Esophagus muscularis mucosa (tissue), 4 donors: ENCODE measurements around the gene NR2F1-AS1. TPM values are rescaled to one million over a fixed set of nuclear protein-coding genes. Genes with fewer than 3 reads are reported as not detected.
A peak's percentile ranks its signal among the peaks of the same experiment; 100 is the strongest.

Experiments
- DNase-seq: peaks from one replicate; pipeline ENCODE4 v3.0.0-alpha.2; 2017; ENCODE audit errors: extremely low spot score
- H3K27ac ChIP-seq, 4 donors: fragments of 200-600 bp; sonication (generic); replicated peaks in 1 of 4; 1 replicate in 3 of 4; 2 replicates in 1 of 4; pipeline ENCODE4 v1.5.1; 2016 to 2019; ENCODE audit warnings: mild to moderate bottlenecking in 1 of 4
- H3K27me3 ChIP-seq, 4 donors: fragments of 200-600 bp; sonication (generic); one replicate each; pipeline versions ENCODE4 v1.5.1 to v1.6.0; 2016 to 2019
- H3K36me3 ChIP-seq, 4 donors: fragments of 200-600 bp; sonication (generic); one replicate each; pipeline ENCODE4 v1.5.1; 2016 to 2019
- H3K4me1 ChIP-seq, 4 donors: fragments of 200-600 bp; sonication (generic); one replicate each; pipeline ENCODE4 v1.5.1; 2016 to 2019
- H3K4me3 ChIP-seq, 4 donors: fragments of 200-600 bp; sonication (generic); 1 replicate in 2 of 4; 2 replicates in 2 of 4; pipeline ENCODE4 v1.5.1; 2016 to 2019; ENCODE audit warnings: mild to moderate bottlenecking in 4 of 4, moderate library complexity in 1 of 4
- H3K9me3 ChIP-seq, 4 donors: fragments of 200-600 bp; sonication (generic); 1 replicate in 3 of 4; 2 replicates in 1 of 4; pipeline ENCODE4 v1.5.1; 2016 to 2019
- EP300 ChIP-seq: sonication (generic); formaldehyde crosslinking; IDR thresholded peaks from one replicate; pipeline ENCODE4 v1.6.1; 2017; ENCODE audit warnings: antibody characterized with exemption
- POLR2A ChIP-seq: fragments of 450-650 bp; IDR thresholded peaks from one replicate; pipeline ENCODE4 v1.6.1; 2017; ENCODE audit warnings: antibody characterized with exemption, moderate library complexity, mild to moderate bottlenecking, low read depth
- POLR2AphosphoS5 ChIP-seq, 2 donors: sonication (generic); formaldehyde crosslinking; IDR thresholded peaks; one replicate each; pipeline ENCODE4 v1.6.1; 2017; ENCODE audit warnings: antibody characterized with exemption in 2 of 2
- WGBS: methylation state at CpG from one replicate; pipeline ENCODE4 v1.1.5; 2018; 5-methylcytosine and 5-hydroxymethylcytosine counted together
- intact Hi-C: fragments of 100-400 bp; cut with DNase I; formaldehyde crosslinking; loops from one replicate; pipeline ENCODE4 v1.15.1; 2023
- total RNA-seq, 4 donors: library from RNA; depleted of rRNA; stranded (reverse); fragments of >200 nt; gene quantifications; one replicate each; pipeline versions ENCODE4 v1.1.0 to v1.2.1, GENCODE V29; 2016
- TF ChIP-seq, protein P1 (sequence below), 3 experiments: fragments of 200-600 bp in 2 of 3; fragments of 450-650 bp in 1 of 3; sonication (generic) in 2 of 3; IDR thresholded peaks; one replicate each; pipeline ENCODE4 v1.5.1; 2017 to 2019; ENCODE audit warnings: antibody characterized with exemption in 3 of 3, mild to moderate bottlenecking in 2 of 3, moderate library complexity in 1 of 3

The NR2F1-AS1 gene
- total RNA-seq, 4 donors from 2014 or later = 8.6 to 22.8 (median 9.5) TPM

DNA sequence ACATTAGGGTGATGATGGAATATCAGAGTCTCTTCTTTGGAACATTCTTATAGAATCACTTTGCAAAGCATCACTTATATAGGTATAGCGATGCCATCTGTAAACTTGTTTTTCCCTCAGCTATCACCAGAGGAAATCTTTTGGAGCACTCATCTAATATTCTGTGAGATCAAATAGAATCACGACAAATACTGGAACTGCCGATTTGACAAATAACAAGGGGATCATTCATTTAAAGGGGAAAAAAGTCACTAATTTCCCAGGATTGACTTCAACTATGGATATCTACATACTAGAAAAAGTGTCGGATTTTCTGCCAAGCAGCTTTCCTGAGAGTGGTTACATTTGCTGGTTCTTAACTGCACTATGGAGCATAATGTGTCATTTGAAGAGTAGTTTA, 178.6 kb downstream of the NR2F1-AS1 start:
- Histone ChIP-seq H3K36me3 (no peaks in the 10 kb centered on the region), H3K4me3 (no peak overlapping the region), H3K27me3 (no peaks in the 10 kb centered on the region), H3K27ac (no peak overlapping the region), H3K9me3 (no peaks in the 10 kb centered on the region), H3K4me1 (no peaks in the 10 kb centered on the region)
- no peak for DNase-seq
- intact Hi-C loops = no loop called here
- WGBS = 66% methylated on average over 4 of the region's 4 CpGs
- no peak for TF ChIP-seq POLR2AphosphoS5 (IDR thresholded peaks at IDR 0.05)
- TF ChIP-seq, protein P1, sequence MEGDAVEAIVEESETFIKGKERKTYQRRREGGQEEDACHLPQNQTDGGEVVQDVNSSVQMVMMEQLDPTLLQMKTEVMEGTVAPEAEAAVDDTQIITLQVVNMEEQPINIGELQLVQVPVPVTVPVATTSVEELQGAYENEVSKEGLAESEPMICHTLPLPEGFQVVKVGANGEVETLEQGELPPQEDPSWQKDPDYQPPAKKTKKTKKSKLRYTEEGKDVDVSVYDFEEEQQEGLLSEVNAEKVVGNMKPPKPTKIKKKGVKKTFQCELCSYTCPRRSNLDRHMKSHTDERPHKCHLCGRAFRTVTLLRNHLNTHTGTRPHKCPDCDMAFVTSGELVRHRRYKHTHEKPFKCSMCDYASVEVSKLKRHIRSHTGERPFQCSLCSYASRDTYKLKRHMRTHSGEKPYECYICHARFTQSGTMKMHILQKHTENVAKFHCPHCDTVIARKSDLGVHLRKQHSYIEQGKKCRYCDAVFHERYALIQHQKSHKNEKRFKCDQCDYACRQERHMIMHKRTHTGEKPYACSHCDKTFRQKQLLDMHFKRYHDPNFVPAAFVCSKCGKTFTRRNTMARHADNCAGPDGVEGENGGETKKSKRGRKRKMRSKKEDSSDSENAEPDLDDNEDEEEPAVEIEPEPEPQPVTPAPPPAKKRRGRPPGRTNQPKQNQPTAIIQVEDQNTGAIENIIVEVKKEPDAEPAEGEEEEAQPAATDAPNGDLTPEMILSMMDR (IDR thresholded peaks at IDR 0.05) = no peak
- no peak for TF ChIP-seq EP300
- no peak for TF ChIP-seq POLR2A

DNA sequence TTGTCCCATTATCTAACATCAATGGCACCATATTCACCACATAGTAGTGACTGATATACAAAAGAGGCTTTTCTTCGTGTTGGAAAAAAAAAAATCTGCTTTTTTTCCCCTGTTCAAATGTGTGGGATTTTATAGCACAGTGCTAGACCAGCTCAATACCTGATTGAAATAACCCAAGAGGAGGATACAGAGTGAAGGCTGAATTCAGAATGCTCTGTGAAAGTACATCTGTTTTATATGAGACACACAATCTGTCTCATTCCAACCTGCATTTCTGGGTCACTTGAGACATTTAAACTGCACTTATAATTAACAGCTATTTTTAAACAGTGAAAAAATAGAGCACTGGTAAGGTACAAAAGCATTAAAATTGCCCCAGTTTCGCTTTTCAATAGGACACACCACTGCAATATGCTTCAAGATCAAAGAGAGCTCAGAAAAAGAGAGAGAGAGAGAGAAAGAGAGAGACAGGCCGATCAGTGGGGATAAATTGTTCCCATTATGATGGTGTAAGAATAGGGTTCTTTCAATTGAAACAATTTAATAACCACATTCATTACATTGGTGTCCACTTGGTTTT, 179.3 kb downstream of the NR2F1-AS1 start:
- TF ChIP-seq POLR2AphosphoS5 (IDR thresholded peaks at IDR 0.05) = no peak
- TF ChIP-seq, protein P1 (IDR thresholded peaks at IDR 0.05) = no peak
- TF ChIP-seq EP300 = no peak
- no peak for TF ChIP-seq POLR2A
- WGBS = 86% methylated on average over 3 of the region's 3 CpGs
- no peak for DNase-seq
- no peak overlapping the region for H3K4me3 ChIP-seq
- no peaks in the 10 kb centered on the region for H3K4me1 ChIP-seq
- H3K27ac ChIP-seq = no peak overlapping the region
- no peaks in the 10 kb centered on the region for H3K9me3 ChIP-seq
- no peaks in the 10 kb centered on the region for H3K36me3 ChIP-seq
- intact Hi-C loops = no loop called here
- no peaks in the 10 kb centered on the region for H3K27me3 ChIP-seq

DNA sequence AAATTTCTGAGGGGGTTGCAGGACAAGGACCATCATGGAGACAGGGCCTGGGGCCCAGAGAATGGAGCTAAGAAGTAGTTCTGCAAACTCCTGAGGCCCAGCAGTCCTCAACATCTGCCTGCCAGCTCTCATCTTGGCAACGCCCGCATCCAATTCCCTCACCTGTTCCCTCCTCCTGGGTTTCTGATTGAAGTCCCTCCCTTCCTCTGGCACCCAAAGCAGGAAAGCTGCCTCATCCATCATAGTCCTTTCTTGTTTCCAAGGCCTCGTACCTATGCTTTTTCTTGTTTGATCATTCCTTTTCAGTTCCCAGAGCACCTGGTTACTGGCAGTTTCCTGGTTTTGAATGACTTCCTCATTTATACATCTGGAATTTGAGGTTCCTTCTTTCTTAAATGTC, 181.3 kb downstream of the NR2F1-AS1 start:
- intact Hi-C loops = no loop called here
- Histone ChIP-seq H3K4me1 (no peaks in the 10 kb centered on the region), H3K27me3 (no peaks in the 10 kb centered on the region), H3K36me3 (no peaks in the 10 kb centered on the region), H3K9me3 (no peaks in the 10 kb centered on the region), H3K27ac (no peak overlapping the region), H3K4me3 (no peak overlapping the region)
- DNase-seq = peak; percentile 53
- no peak for TF ChIP-seq EP300
- TF ChIP-seq, protein P1 (IDR thresholded peaks at IDR 0.05) = no peak
- WGBS = 67% methylated on average over 3 of the region's 3 CpGs

DNA sequence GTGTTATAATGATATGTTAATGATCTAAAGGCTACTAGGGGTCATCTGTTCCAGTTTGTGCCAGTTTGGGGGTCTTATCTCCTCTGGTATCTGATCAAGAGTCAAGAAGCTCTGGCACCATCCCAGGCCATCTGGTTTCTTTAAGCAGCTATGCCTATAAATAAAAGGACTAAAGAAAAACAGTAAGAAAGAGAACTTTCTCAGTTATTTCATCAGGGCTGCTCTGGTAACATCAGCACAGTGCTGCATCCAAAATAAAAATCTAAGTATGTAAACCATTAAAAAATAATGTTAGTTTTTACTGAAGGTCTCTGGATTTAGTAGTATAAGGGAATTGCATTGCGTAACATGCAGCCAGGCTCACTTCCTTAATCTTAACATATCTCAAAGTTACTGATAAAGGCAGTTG, 185.0 kb downstream of the NR2F1-AS1 start:
- Histone ChIP-seq H3K4me3 (no peak overlapping the region), H3K27me3 (no peaks in the 10 kb centered on the region), H3K9me3 (no peaks in the 10 kb centered on the region), H3K27ac (no peak overlapping the region), H3K4me1 (no peaks in the 10 kb centered on the region), H3K36me3 (no peaks in the 10 kb centered on the region)
- no peak for DNase-seq
- 97% methylated on average over 1 of the region's 1 CpG for WGBS
- intact Hi-C loops = no loop called here
- TF ChIP-seq POLR2AphosphoS5 (IDR thresholded peaks at IDR 0.05) (no peak), POLR2A (no peak), EP300 (no peak)
- TF ChIP-seq, protein P1 (IDR thresholded peaks at IDR 0.05) = no peak

DNA sequence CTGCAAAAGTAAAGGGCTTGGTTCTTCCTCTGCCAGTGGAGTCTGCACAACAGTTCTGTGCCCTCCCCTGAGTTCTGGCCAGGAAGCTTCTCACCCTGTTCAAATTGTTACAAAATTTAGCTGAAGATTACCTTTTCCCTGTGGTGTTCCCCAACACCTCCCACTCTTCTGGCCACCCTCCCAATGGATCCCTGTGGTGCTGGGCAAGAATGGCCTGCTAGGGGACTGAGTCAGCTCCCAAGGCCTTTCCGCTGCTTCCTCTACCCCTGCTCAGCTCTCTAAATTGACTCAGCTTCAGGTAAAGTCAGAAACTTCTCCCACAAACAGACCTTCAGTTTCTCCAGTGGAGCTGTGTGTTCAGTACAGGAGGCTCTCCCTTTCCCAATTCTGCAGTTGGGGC, 186.0 kb downstream of the NR2F1-AS1 start:
- intact Hi-C loops = no loop called here
- TF ChIP-seq POLR2AphosphoS5 (IDR thresholded peaks at IDR 0.05) (no peak), POLR2A (no peak), EP300 (no peak)
- TF ChIP-seq, protein P1 (IDR thresholded peaks at IDR 0.05) = no peak
- no peak for DNase-seq
- H3K27me3 ChIP-seq = no peaks in the 10 kb centered on the region
- WGBS = 95% methylated on average over 1 of the region's 1 CpG
- H3K36me3 ChIP-seq = no peaks in the 10 kb centered on the region
- no peak overlapping the region for H3K27ac ChIP-seq
- H3K4me3 ChIP-seq = no peak overlapping the region
- H3K4me1 ChIP-seq = no peaks in the 10 kb centered on the region
- no peaks in the 10 kb centered on the region for H3K9me3 ChIP-seq
